NCI-H524 (cell line): Measurements from ENCODE around the gene MYO5A.

Source experiments
- DNase-seq, 2 experiments: peaks; one replicate each; lab custom pipeline; 2025; lab: John Stamatoyannopoulos, UW

MYO5A gene

DNA sequence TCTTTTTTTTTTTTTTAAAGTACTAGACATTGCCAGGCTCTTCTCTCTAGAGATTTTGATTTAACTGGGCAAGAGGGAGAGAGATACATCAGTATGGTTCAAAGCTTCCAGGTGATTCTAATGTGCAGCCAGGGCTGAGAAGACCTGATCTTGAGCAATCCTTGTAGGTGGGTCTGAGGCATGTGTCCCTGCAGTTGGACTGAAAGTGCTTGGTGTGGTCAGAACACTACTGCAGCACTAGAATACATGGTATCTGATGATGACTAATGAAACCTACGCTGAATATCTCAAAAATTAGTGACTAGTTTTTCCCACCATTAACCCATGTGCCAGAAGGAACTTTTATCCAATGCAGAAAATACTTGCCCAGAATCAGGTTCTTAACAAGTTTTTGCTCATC lies 198.7 kb downstream of the MYO5A start:
- DNase-seq = no peak

DNA sequence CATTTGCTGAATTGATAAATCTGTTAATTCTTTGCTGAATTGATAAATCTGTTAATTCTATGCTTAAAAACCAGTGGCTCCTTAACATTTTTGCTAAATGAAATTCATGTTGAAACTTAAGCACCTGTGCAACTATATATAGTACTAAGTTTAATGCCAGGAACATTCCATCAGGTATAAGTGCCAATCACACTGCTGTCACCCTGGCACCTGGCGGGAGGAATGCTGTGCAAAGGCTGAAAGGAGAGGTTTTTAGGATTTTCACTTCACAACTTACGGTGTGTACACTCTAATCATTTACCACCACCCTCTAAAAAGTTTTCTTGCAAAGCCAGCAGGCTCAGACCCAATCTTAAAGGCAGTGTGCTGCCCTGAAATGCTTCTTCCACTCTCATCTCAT lies 199.5 kb downstream of the MYO5A start:
- no peak for DNase-seq

DNA sequence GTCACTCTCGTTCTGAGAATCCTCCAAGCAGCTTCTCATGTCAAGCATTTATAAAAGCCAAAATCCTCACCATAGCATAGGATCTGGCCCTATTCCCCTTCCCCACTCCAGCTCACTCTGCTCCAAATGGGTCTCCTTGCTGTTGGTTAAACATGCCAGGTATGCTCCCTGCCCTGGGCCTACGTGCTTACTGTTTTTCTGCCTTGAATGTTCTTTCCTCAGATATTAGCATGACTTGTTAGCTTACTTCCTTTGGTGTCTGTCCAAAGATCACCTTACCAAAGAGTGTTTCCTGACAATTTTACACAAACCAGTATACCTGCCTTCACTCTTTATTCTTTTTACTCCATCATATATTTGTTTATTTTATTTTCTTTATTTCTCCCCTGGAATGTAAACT lies 200.0 kb downstream of the MYO5A start:
- DNase-seq = no peak

DNA sequence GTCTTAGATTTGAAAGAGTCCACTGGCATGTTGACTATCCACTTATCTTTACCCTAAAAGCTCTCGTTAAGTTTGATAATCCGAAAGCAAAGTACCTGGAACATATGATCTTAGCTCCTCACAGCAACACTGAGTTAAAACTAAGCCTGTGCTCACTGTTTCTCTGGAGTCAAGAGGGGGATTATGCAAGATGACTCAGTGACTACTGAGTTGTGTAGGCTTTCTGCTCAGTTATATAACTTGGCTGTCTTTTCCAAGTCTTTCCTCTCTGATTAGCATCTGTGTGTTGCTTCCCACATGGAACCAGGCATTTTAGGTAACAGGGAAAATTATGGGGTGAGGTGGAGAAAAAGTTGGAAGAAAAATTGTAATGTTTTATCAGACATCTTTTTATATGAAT lies 201.9 kb downstream of the MYO5A start:
- peak; percentile 73 to 92 for DNase-seq

DNA sequence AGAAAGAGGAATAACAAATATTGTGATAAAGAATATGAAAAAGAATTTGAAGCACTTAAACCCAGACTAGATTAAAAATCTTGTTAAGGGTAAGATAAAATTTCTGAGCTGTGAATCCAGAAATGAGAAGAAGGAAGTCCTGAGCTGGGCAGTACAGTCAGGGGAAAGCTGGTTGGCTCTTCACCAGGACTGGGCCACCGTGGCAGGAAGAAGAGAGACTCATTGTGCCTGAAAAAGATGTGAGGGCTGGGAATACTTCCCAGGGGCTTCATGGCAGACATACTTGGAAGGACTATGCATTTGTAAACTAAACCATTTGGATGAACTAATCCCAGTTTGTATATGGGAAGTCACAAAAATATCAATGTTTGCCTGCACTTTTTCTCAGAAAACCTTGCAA lies 204.6 kb downstream of the MYO5A start:
- no peak for DNase-seq

DNA sequence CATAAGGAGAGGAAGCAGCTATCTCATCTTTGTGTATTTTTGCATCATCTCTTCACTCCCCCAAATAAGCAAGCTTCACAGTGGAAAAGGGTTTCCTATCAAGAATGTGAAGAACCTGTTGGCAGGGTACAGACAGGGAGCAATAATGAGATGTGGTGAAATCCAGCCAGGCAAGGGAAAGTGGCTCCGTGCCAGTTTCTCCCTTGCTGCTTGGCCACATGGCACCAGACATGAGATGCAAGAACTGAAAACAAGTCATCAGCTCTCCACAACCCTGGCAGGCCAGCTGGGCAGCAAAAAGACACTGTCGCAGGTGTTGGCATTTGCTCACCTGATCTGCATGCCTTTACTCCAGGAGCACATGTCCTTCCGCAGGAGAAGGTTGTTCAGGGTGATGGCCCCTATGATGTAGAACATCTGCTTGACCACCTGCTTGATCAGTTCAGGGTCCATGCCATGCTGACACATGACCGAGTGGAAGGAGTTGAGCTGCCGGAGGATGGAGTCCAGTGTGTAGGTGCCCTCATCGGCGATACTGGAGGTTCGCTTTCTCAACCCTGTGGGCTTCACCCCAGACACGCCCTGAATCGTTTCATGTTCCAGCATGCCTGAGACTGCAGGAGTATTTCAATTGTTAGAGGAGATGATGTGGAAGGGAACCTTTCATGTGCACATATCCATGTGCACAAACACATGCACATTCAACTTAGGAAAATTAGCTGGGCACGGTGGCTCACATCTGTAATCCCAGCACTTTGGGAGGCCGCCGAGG lies 209.8 kb downstream of the MYO5A start:
- no peak for DNase-seq

DNA sequence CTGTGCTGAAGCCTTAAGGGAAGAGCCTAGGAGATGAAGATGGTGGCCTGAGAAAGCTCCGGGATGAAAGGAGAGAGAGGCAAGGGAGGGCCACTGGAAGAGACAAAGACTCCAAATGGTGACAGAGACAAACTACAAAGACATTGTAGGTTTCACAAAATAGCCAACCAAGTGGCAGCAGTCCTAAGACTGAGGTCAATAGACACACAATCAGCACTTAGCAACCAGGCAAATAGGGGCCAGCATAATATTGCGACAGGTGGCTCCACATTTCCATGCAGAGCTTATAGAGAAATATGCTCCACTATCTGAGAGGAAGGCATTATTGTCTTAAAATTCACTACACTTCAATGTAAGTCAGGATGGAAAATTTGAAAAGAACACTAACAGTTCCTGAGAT lies 211.0 kb downstream of the MYO5A start:
- DNase-seq = no peak

DNA sequence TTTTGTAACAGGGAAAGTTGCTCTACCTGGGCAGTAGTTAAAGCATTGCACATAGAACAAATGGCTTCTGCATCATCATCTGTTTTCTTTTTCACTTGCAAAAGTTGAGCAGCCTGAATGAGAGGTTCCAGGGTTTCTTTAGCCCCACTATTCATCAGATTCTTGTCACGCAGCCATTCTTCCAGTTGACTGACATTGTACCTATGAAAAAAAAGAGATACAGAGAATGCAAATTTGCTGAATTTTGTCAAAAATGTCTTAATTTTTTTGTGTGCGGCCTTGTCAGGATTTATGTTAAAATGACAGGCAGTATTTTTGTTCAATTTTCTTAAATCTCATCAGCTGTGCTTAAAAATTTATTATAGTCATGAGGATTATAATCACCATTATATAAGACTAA lies 211.7 kb downstream of the MYO5A start:
- DNase-seq = no peak

DNA sequence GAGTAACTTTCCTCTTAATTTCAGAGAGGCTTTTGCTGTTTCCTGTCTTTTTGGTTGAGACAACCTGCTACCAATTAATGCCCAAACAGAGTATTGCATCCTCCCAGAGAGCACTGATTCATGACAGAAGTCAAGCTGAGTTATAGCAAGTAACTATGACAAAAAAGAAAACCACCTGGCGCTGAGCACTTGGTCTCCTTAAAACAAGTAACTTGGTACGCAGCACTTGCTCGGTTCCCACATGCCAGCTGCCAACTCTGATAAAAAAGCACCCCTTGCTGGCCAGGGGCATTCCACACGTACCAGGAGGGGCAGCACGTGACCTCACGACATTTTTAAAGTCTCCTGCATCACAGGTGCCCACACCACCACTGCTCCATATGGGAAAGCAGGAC lies 219.5 kb downstream of the MYO5A start:
- no peak for DNase-seq

DNA sequence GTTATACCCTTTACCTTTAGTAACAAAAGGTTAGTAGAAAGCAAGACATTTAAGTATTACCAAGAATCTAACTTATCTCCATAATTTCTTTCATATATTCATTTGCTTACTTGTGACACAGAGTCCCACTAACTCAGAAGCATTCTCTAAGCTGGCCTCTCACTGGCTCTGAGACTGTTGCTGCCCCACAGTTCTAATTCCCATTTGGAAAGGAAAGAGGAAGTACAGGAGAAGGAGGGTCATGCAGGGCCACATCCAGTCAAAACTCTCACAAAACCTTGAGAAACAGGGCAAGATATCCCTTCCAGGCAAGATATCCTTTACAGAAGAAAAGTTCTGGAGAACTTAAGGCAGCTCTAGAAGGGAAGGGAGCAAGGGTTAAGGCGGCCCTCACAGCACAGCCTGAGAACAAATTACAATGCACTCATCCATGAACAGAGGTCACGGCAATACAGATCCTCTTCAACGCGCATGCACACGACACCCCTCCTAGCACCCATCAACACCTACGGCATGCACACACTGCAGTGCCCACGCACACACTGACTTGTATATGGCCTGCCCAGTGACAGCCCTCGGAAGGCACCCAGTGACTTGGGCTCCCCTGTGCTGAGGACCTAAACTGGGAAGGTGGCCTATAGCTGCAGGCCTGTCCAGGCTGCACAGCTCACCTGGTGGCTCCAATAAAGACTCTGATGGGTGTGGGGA lies 220.1 kb downstream of the MYO5A start:
- no peak for DNase-seq

DNA sequence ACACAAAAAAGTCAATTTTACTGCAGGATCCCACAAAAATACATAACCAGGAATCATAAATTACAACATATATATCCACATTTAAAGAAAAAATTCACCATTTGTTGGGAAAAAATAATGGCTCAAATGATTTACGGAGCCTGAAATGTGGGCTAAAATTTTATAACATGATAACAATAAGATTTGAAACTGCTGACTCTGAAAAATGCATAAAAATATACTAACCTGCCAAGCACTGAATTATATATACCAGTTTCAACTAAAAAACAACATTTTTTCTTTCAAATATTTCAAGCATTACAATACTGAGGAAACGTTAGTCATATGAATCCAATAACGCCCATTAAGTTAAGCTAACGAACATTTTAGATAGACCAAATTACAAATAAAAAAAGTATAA lies 220.8 kb downstream of the MYO5A start:
- DNase-seq = no peak

DNA sequence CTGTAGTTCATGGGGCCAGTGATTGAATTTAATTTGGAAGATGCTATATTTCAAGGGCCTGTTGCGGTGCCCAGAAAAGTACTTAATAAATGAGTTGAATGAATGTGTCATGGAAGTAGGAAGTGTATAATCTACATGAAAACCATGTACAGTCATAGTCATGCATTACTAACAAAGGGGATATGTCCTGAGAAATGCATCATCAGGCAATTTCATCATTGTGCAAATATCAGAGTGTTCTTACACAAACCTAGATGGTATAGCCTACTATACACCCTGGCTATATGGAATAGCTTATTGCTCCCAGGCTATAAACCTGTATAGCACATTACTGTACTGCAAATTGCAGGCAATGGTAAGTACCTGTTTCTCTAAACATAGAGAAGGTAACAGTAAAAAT lies 222.4 kb downstream of the MYO5A start:
- no peak for DNase-seq

DNA sequence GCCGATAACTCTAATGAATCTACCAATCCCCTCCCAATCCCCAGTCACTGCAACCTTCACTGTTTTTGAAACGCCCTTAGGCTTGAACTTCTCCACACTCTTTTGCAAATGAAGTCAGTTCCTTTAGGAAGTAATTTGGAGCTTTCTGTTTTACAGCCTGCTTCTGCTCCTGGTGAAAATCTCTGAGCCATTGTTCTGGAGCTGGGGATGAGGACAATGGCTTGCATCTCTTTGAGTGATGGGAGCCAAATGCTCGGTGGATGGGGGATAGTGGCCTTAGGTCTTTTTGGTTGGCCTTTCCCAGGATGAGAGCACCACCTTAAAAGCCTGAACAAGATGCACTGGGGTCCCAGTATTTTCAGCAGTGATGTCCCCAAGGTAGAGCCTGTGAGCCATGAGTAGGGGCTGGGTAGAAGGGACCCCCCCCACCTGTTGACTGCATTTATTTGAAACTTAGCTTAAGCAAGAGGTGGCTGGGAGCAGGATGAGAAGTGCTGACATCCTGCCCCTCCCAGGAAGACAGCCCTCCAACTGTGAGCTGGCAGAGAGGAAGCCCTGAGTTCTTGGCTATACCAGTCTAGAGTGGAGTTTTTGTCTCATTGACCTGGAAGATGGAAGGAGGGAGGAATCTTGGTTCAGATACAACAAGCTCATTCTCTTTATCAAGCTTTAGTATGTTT lies 225.4 kb downstream of the MYO5A start:
- DNase-seq = no peak

DNA sequence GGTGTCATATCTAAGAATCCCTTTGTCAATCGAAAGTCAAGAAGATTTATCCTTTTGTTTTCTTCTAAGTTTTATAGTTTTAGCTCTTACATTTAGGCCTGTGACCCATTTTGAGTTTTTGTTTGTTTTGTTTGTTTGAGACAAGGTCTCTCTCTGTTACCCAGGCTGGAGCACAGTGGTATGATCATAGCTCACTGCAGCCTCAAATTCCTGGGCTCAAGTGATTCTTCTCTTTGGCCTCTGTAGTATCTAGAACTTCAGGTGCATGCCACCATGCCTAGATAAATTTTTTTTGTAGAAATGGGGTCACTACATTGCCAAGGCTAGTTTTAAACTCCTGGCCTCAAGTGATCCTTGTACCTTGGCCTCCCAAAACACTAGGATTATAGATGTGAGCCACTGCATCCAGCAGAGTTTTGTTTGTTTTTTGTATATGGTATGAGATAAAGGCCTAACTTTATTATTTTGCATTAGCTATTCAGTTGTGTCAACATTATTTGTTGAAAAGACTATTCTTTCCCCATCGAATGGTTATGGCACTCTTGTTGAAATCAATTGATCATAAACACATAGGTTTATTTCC lies 227.3 kb downstream of the MYO5A start:
- no peak for DNase-seq

DNA sequence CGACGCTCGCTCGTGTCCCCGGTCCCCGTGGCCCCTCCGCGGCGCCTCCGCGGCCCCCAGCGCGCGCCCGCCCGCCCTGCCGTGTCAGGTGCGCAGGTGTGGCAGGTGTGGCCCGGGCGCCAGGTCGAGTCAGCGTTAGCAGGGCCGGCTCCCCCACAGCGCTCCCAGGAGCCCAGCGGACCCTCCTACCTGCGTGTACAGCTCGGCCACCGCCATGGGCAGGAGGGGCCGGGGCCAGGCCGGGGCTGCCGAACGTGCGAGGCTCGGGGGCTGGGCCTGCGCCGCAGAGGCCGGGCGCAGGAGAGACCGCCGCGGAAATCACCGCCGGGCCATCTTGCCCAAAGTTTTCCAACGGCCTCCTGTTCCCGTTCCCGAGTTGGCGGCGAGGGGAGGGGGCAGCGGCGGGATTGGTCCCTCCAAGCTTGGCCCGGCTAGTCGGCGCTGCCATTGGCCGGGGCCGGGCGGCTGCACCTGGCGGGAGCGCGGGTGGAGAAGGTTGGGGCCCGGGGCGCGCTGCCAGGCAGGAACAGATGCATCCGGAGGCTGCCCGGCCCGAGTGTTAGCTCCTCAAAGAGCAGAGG lies 233.2 kb downstream of the MYO5A start, which contains the start of gene MYO5C:
Gene MYO5C (minus strand): TSS at position 384 of the 581 bp plus-strand sequence. CDS start 168 bp downstream, at position 216.
- DNase-seq = peak; percentile 83 to 89

DNA sequence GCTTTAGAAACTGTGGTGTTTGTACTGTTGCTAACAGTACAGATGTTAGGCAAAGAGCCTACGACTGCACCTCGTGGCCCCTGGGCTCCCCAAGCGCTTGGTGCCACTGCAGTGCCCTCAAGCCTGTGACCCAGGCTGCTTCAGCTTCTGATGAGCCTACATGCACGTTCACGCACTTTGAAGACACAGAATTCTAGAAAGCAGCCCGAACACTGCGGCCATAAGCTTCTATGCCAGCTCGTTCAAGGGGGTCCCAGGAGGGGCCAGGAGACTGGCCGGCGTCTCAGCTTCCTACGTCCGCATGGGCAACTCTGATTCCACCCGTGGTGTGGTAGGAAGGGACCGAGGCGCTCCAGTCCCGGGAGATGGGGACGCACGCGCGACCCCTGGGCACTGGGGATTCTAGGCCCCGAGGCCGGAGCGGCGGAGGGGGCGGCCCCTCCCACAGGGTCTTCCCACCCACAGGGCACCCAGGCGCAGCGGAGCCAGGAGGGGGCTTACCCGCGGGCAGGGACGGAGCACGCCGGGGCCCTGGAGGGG lies 233.7 kb downstream of the MYO5A start:
- peak in 1 of 2 experiments; percentile 24 for DNase-seq

DNA sequence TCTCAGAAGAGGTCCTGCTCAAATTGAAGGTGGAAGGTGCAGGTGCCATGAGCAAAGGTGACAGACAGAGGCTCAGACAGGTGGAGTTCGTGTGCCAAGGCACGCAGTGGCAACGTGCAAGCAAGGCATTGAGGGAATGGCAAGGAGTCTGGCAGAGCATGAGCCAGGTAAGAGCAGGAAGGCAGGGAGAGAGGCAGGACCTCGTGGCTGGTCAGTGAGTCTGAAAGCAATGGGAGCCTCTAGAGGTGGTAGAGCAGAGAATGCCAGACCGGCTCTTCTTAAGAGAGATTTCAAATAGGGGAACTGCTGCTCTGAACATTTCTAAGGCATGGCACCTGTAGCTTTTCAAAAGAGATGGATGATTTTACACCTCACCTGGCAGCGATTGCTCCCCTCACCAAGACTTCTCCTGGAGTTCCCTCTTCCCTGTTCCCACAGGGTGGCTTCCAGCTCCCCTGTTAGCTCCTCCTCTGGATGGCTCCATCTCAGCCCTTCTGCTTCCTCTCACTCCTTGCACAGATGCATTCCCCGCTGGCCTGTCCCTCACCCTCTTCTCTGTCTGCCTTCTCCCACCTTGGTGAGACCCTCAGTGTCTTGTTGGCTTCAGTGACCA lies 235.8 kb downstream of the MYO5A start:
- DNase-seq = no peak

DNA sequence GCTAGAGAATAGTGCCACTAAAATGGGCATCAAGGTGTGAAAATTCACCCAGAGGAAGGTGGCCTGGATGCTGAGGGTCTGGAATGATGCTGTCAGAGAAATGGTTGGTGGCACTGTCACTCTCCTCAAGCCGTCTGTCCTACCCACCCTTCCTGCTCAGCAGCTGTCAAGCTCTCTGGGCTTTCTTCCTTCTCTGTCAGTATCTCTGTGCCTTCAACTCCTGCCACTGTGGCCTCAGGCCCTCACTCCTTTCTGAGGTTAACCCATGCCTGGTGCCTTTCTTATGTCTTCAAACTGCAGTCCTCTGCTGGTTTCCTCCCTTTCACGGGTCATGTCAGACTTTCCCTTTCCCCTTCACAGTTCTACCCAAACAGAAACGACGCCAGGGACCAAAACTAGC lies 237.5 kb downstream of the MYO5A start:
- no peak for DNase-seq

DNA sequence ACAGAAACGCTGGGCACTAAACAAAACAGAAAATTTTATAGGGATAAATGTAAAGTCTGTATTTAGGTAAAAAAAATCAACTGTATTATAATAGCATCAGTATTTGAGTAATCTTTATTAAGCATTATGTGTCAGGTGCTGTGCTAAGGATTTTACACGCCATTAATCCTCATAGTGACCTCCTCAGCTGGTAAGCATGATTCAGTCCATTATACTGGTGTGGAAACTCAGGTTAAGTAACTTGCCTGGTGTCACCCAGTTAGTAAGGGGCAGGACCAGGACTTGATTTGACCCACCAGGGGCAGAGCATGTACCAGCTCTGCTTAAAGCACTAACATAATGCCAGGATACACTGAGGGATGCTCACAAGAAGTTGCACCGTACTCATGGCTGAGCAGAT lies 237.9 kb downstream of the MYO5A start:
- DNase-seq = no peak

DNA sequence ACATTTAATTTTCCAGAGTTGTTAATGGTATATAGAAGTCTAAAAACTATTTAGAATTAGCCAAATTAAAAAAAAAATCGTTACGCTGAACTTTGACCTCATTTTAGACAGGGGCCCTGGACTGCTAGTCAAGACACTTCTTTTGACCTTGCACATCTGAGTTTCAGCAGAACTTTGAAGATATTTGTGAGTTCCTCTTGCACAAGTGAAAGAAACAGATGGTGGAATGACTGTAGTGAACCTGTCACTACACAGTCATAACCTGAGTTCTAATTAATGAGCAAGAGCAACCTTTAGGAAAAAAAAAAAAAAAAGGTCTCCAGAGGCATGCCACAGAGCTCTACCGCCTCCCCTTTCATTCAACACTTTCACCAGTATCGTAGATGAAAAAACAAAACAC lies 238.4 kb downstream of the MYO5A start:
- DNase-seq = no peak

DNA sequence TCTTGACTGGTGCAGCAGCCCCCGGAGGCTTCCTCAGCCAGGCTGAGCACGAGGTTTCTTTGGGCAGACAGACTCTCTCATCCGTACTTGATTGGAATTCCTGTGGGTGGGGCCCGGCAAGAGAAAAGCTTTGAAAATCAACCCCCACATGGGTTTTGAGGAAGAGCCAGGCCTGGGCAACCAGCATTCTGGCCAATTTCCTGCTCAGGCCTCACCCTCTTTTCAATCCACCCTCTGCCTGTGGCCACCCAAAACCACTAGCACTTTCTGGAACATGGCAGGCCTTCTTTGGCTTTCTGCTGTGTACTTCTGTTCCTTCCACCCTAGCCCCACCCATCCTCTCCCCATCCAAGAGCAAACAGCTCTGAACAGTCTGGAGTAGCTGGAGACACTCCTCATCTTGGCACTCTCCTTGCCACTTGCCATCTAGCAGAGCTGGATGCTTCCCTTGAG lies 239.0 kb downstream of the MYO5A start:
- no peak for DNase-seq
